Left lung (tissue), 10 donors: ENCODE measurements around the gene ALOX5AP. TPM values are rescaled to one million over a fixed set of nuclear protein-coding genes. Genes with fewer than 3 reads are reported as not detected.

Source experiments
- ATAC-seq: fragments of 200-7000 bp; cut with Tn5 transposase; one replicate; pipeline ENCODE4 v1.9.1; 2020; ENCODE audit warnings: moderate library complexity
- DNase-seq, 4 donors: peaks; one replicate each; pipeline ENCODE4 v3.0.0-alpha.2; 2013 to 2020
- H3K27ac ChIP-seq, 2 donors: fragments of 200-600 bp; sonication (generic) in 1 of 2; one replicate each; pipeline versions ENCODE4 v1.5.0 to v1.8.0; 2020 to 2021
- H3K27me3 ChIP-seq, 2 donors: fragments of 200-600 bp; sonication (generic) in 1 of 2; one replicate each; pipeline versions ENCODE4 v1.5.0 to v1.8.0; 2020 to 2021
- H3K36me3 ChIP-seq, 2 donors: fragments of 200-600 bp; sonication (generic) in 1 of 2; one replicate each; pipeline versions ENCODE4 v1.5.0 to v1.8.0; 2020 to 2021
- H3K4me1 ChIP-seq, 2 donors: fragments of 200-600 bp; one replicate each; pipeline ENCODE4 v1.8.0; 2021
- H3K4me3 ChIP-seq, 2 donors: fragments of 200-600 bp; sonication (generic) in 1 of 2; one replicate each; pipeline versions ENCODE4 v1.5.0 to v1.8.0; 2020 to 2021; ENCODE audit warnings: mild to moderate bottlenecking in 1 of 2
- H3K9me3 ChIP-seq, 2 donors: fragments of 200-600 bp; sonication (generic) in 1 of 2; one replicate each; pipeline versions ENCODE4 v1.5.0 to v1.8.0; 2020 to 2021
- CTCF ChIP-seq, 2 donors: fragments of 200-600 bp; sonication (generic) in 1 of 2; IDR thresholded peaks; one replicate each; pipeline versions ENCODE4 v1.5.0 to v1.8.0; 2021; ENCODE audit warnings: antibody characterized with exemption in 2 of 2
- intact Hi-C, 2 donors: fragments of 100-400 bp; cut with DNase I; formaldehyde crosslinking; loops; one replicate each; pipeline versions ENCODE4 v1.11.2 to v1.14.2; 2022
- polyA plus RNA-seq, 6 donors: library from polyadenylated mRNA; unstranded; fragments of 120-200 nt; gene quantifications; one replicate each; pipeline ENCODE4 v1.2.1, GENCODE V29; 2013; ENCODE audit not compliant: insufficient read length in 6 of 6
- total RNA-seq, 2 donors: library from RNA; stranded (reverse); fragmentation: NEBNext Ultra II Directional; extraction: Animal tissue kit (Norgen Biotek cat#: 25700); gene quantifications; one replicate each; pipeline ENCODE4 v1.2.1, GENCODE V29; 2021
- donor health status: DM: no; HTN: yes; CAD: no.
- donor health status: DM: no; HTN: no; CAD: no.

The ALOX5AP gene
- total and polyA plus RNA-seq, 8 donors = 2.6 to 201 (median 4.9) TPM

GRCh38 chr13:30757026-30757742 lies 21.8 kb downstream of the ALOX5AP start:
- peaks cover 0 to 85% of the 10 kb centered on the region in 2 donors for H3K36me3 ChIP-seq
- peaks cover 0 to 6% of the 10 kb centered on the region in 2 donors for H3K4me1 ChIP-seq
- no peak overlapping the region for H3K27ac ChIP-seq
- DNase-seq = no peak
- no peak for TF ChIP-seq CTCF (IDR thresholded peaks at IDR 0.05)
- no peaks in the 10 kb centered on the region for H3K9me3 ChIP-seq
- no peak for ATAC-seq
- intact Hi-C loops = no loop called here
- peaks cover 0 to 11% of the 10 kb centered on the region in 2 donors for H3K27me3 ChIP-seq
- no peak overlapping the region for H3K4me3 ChIP-seq

GRCh38 chr13:30759748-30760147 lies 24.4 kb downstream of the ALOX5AP start:
- no peaks in the 10 kb centered on the region for H3K4me1 ChIP-seq
- TF ChIP-seq CTCF (IDR thresholded peaks at IDR 0.05) = no peak
- peaks cover 0 to 11% of the 10 kb centered on the region in 2 donors for H3K27me3 ChIP-seq
- no peak overlapping the region for H3K4me3 ChIP-seq
- intact Hi-C loops = no loop called here
- H3K9me3 ChIP-seq = no peaks in the 10 kb centered on the region
- ATAC-seq = no peak
- DNase-seq = no peak
- H3K36me3 ChIP-seq = peaks cover 0 to 82% of the 10 kb centered on the region in 2 donors
- H3K27ac ChIP-seq = no peak overlapping the region

GRCh38 chr13:30762643-30763042 lies 27.3 kb downstream of the ALOX5AP start:
- no peaks in the 10 kb centered on the region for H3K4me1 ChIP-seq
- DNase-seq = no peak
- H3K36me3 ChIP-seq = peaks cover 0 to 73% of the 10 kb centered on the region in 2 donors
- no peaks in the 10 kb centered on the region for H3K9me3 ChIP-seq
- TF ChIP-seq CTCF (IDR thresholded peaks at IDR 0.05) = no peak
- no peak for ATAC-seq
- intact Hi-C loops = no loop called here
- no peak overlapping the region for H3K27ac ChIP-seq
- no peak overlapping the region for H3K4me3 ChIP-seq
- H3K27me3 ChIP-seq = no peaks in the 10 kb centered on the region

- Histone ChIP-seq H3K36me3 (peaks cover 0 to 61% of the 10 kb centered on the region in 2 donors), H3K4me3 (no peak overlapping the region), H3K27ac (peak overlapping the region in 1 of 2 donors; percentile 13), H3K9me3 (no peaks in the 10 kb centered on the region), H3K4me1 (no peaks in the 10 kb centered on the region), H3K27me3 (no peaks in the 10 kb centered on the region)
- ATAC-seq (no peak), DNase-seq (no peak)
- TF ChIP-seq CTCF (IDR thresholded peaks at IDR 0.05) = no peak
- intact Hi-C loops = no loop called here
These were observed 28.6 kb downstream of the ALOX5AP start for GRCh38 chr13:30763786-30764413.

- no peak for DNase-seq
- no peak for TF ChIP-seq CTCF (IDR thresholded peaks at IDR 0.05)
- Histone ChIP-seq H3K4me1 (no peaks in the 10 kb centered on the region), H3K27ac (no peak overlapping the region), H3K36me3 (peaks cover 0 to 38% of the 10 kb centered on the region in 2 donors), H3K4me3 (no peak overlapping the region), H3K27me3 (no peaks in the 10 kb centered on the region), H3K9me3 (no peaks in the 10 kb centered on the region)
- intact Hi-C loops = no loop called here
- ATAC-seq = no peak
These were observed 30.9 kb downstream of the ALOX5AP start for GRCh38 chr13:30766231-30766630.
